Neural crest cell (in vitro differentiated cells): ENCODE data around the gene CD180. TPM values are rescaled to one million over a fixed set of nuclear protein-coding genes. Genes with fewer than 3 reads are reported as not detected.

Experiments
- DNase-seq: peaks from one replicate; pipeline ENCODE4 v3.0.0; 2021; ENCODE audit warnings: low read depth, mixed read lengths, low spot score
- H3K27ac Mint-ChIP-seq: one replicate; pipeline ENCODE4 v1.8.0; 2021; ENCODE audit warnings: mild to moderate bottlenecking, mixed read lengths; ENCODE audit not compliant: unreplicated experiment
- H3K27me3 Mint-ChIP-seq: 2 replicates; pipeline ENCODE4 v1.8.0; 2021; ENCODE audit warnings: low read depth, mild to moderate bottlenecking, mixed read lengths
- H3K36me3 Mint-ChIP-seq: 2 replicates; pipeline ENCODE4 v1.8.0; 2021; ENCODE audit warnings: low read depth, mild to moderate bottlenecking, mixed read lengths
- H3K4me1 Mint-ChIP-seq: 2 replicates; pipeline ENCODE4 v1.8.0; 2021; ENCODE audit warnings: mixed read lengths
- H3K4me3 Mint-ChIP-seq: one replicate; pipeline ENCODE4 v1.8.0; 2021; ENCODE audit warnings: mild to moderate bottlenecking, mixed read lengths
- H3K9me3 Mint-ChIP-seq: 2 replicates; pipeline ENCODE4 v1.8.0; 2021; ENCODE audit warnings: mixed read lengths
- total RNA-seq: library from RNA; stranded (reverse); gene quantifications from 2 replicates; pipeline ENCODE4 v1.2.1, GENCODE V29; 2021
- TF ChIP-seq, protein P1 (sequence below): fragments of 200-600 bp; sonication (generic); conservative IDR thresholded peaks from 2 replicates; pipeline ENCODE4 v1.5.0; 2021; ENCODE audit warnings: antibody characterized with exemption, mild to moderate bottlenecking

CD180 gene
- total RNA-seq, 1 donor from 2014 or later: not detected

GRCh38 chr5:67205981-67206380 is 9.4 kb upstream of the CD180 start:
- no peak overlapping the region for H3K27ac Mint-ChIP-seq
- DNase-seq: no peak
- TF ChIP-seq, protein P1, sequence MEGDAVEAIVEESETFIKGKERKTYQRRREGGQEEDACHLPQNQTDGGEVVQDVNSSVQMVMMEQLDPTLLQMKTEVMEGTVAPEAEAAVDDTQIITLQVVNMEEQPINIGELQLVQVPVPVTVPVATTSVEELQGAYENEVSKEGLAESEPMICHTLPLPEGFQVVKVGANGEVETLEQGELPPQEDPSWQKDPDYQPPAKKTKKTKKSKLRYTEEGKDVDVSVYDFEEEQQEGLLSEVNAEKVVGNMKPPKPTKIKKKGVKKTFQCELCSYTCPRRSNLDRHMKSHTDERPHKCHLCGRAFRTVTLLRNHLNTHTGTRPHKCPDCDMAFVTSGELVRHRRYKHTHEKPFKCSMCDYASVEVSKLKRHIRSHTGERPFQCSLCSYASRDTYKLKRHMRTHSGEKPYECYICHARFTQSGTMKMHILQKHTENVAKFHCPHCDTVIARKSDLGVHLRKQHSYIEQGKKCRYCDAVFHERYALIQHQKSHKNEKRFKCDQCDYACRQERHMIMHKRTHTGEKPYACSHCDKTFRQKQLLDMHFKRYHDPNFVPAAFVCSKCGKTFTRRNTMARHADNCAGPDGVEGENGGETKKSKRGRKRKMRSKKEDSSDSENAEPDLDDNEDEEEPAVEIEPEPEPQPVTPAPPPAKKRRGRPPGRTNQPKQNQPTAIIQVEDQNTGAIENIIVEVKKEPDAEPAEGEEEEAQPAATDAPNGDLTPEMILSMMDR: no peak
- H3K9me3 Mint-ChIP-seq: peaks cover 3% of the 10 kb centered on the region
- no peaks in the 10 kb centered on the region for H3K27me3 Mint-ChIP-seq
- H3K4me1 Mint-ChIP-seq: no peaks in the 10 kb centered on the region
- no peaks in the 10 kb centered on the region for H3K36me3 Mint-ChIP-seq
- H3K4me3 Mint-ChIP-seq: no peak overlapping the region

- no peak overlapping the region for H3K27ac Mint-ChIP-seq
- DNase-seq: no peak
- TF ChIP-seq, protein P1: no peak
- peaks cover 4% of the 10 kb centered on the region for H3K9me3 Mint-ChIP-seq
- no peaks in the 10 kb centered on the region for H3K27me3 Mint-ChIP-seq
- H3K4me1 Mint-ChIP-seq: no peaks in the 10 kb centered on the region
- no peak overlapping the region for H3K4me3 Mint-ChIP-seq
- no peaks in the 10 kb centered on the region for H3K36me3 Mint-ChIP-seq
Observed at GRCh38 chr5:67204821-67205220, 8.2 kb upstream of the CD180 start.

DNA sequence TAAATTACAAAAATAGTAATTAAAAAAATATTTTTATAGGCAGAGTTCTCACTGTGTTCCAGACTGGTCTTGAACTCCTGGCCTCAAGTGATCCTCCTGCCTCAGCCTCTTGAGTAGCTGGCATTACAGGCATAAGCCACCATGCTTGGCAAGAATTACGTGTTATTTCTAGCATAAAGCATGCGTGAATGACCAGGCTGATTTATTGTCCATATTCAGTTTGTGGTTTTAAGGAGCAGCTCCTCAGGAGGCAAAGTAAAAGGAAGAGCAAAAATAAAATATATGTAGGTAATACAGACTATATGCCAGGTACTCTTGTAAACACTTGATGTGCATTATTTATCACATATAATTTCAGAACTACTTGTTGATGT is 7.1 kb upstream of the CD180 start:
- no peaks in the 10 kb centered on the region for H3K36me3 Mint-ChIP-seq
- H3K9me3 Mint-ChIP-seq: peaks cover 4% of the 10 kb centered on the region
- H3K4me3 Mint-ChIP-seq: no peak overlapping the region
- H3K27ac Mint-ChIP-seq: no peak overlapping the region
- no peaks in the 10 kb centered on the region for H3K27me3 Mint-ChIP-seq
- no peaks in the 10 kb centered on the region for H3K4me1 Mint-ChIP-seq
- DNase-seq: no peak
- TF ChIP-seq, protein P1: no peak

- no peak overlapping the region for H3K4me3 Mint-ChIP-seq
- TF ChIP-seq, protein P1: no peak
- no peaks in the 10 kb centered on the region for H3K4me1 Mint-ChIP-seq
Observed at GRCh38 chr5:67202828-67203227, 6.2 kb upstream of the CD180 start.

GRCh38 chr5:67201897-67202549 is 5.4 kb upstream of the CD180 start:
- Mint-ChIP-seq H3K4me3 (no peak overlapping the region), H3K36me3 (no peaks in the 10 kb centered on the region), H3K9me3 (peaks cover 4% of the 10 kb centered on the region), H3K27me3 (no peaks in the 10 kb centered on the region), H3K4me1 (no peaks in the 10 kb centered on the region), H3K27ac (no peak overlapping the region)
- TF ChIP-seq, protein P1: no peak
- DNase-seq: no peak

More at GRCh38 chr5:67202828-67203227, 6.2 kb upstream of the CD180 start:
- Mint-ChIP-seq H3K9me3 (peaks cover 4% of the 10 kb centered on the region), H3K27me3 (no peaks in the 10 kb centered on the region), H3K27ac (no peak overlapping the region), H3K36me3 (no peaks in the 10 kb centered on the region)
- DNase-seq: no peak
